Measurements from ENCODE around the gene PXDN. TPM values are rescaled to one million over a fixed set of nuclear protein-coding genes. Genes with fewer than 3 reads are reported as not detected.
A peak's percentile ranks its signal among the peaks of the same experiment; 100 is the strongest.

Gene PXDN
- total RNA-seq, 4 donors from 2014 or later = 9.0 to 46.2 (median 18.5) TPM

DNA sequence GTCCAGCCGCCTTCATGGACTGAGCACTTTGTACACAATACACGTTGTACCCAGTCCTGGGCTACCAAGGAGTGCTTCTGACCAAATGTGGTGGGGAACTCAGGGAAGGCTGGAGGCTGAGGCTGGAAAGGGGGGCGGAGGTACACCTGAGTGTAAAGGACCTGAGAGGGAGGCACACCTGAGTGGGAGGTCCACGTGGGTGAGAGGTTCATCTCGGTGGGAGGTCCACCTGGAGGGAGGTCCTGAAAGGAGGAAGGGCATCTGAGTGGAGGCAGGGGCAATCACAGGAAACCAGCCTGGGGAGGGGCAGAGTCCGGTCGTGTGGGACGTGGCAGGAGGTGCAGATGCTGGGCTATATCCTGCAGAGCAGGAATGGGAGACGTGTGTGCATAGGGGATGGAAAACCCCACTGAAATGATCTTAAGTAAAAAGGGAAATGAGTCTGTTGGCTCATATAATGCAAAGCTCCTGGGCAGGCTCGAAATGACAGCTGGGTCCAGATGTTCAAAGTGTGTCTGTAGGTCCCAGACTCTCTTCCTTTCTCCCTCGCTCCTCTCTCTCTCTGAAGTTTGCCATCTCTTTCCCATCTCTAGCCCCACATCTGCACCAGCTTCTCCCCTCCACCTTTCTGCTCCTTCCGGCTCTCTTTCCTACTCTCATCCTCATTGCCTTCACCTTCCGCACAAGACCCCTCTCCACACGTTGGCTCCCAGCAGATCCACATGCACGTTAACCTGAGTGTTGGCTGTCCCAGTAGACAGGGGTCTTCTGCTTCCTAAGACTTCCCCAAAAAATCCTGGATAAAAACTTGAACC is 137.7 kb downstream of the PXDN start:
- H3K9me3 ChIP-seq = no peaks in the 10 kb centered on the region
- no peak overlapping the region for H3K4me3 ChIP-seq
- TF ChIP-seq EP300 (IDR thresholded peaks at IDR 0.05; ENCODE audit: low read depth) (no peak), POLR2AphosphoS5 (IDR thresholded peaks at IDR 0.05) (peak in 1 of 3 donors; percentile 14)
- in situ Hi-C loops (cut with MboI; ENCODE audit: low pct_ligation_motif_present in 1 of 4, low pct_unique_long_range_greater_than_20kb in 1 of 4, low sequenced_read_pairs in 3 of 4) = no loop called here
- peak overlapping the region in 2 of 4 donors; percentile 19 to 34 for H3K27ac ChIP-seq
- H3K36me3 ChIP-seq = no peaks in the 10 kb centered on the region
- WGBS, 2 donors (ENCODE audit: low coverage in 1 of 2) = 56 to 69% methylated on average over 6 to 15 of the region's 15 CpGs
- no peak for DNase-seq
- intact Hi-C loops (cut with DNase I; ENCODE audit: low total_unique reads) = no loop called here
- no peaks in the 10 kb centered on the region for H3K27me3 ChIP-seq
- no peaks in the 10 kb centered on the region for H3K4me1 ChIP-seq

DNA sequence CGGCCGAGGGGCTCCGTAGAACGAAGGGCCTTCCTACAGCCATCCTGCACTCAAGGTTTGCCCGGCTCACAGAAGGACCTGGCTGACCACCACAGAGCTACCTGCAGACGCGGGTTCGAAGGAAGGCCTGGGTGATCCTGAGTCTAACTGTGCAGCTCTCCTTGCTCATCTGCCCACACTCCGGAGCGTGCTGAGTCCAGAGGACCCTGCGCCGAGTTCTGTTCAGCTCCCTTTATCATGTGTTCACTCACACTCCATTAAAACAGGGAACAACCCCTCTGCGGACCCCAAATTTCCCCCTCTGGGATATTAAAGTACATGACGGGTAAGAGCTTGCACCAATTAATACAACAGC is 138.3 kb downstream of the PXDN start:
- Histone ChIP-seq H3K36me3 (no peaks in the 10 kb centered on the region), H3K4me3 (no peak overlapping the region), H3K4me1 (no peaks in the 10 kb centered on the region), H3K27me3 (no peaks in the 10 kb centered on the region), H3K9me3 (no peaks in the 10 kb centered on the region), H3K27ac (peak overlapping the region; percentile 1 to 34 (median 22))
- TF ChIP-seq, protein P1, sequence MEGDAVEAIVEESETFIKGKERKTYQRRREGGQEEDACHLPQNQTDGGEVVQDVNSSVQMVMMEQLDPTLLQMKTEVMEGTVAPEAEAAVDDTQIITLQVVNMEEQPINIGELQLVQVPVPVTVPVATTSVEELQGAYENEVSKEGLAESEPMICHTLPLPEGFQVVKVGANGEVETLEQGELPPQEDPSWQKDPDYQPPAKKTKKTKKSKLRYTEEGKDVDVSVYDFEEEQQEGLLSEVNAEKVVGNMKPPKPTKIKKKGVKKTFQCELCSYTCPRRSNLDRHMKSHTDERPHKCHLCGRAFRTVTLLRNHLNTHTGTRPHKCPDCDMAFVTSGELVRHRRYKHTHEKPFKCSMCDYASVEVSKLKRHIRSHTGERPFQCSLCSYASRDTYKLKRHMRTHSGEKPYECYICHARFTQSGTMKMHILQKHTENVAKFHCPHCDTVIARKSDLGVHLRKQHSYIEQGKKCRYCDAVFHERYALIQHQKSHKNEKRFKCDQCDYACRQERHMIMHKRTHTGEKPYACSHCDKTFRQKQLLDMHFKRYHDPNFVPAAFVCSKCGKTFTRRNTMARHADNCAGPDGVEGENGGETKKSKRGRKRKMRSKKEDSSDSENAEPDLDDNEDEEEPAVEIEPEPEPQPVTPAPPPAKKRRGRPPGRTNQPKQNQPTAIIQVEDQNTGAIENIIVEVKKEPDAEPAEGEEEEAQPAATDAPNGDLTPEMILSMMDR (IDR thresholded peaks at IDR 0.05) = no peak
- TF ChIP-seq POLR2AphosphoS5 (IDR thresholded peaks at IDR 0.05) (no peak), POLR2A (IDR thresholded peaks at IDR 0.05) (no peak), EP300 (IDR thresholded peaks at IDR 0.05; ENCODE audit: low read depth) (no peak)
- DNase-seq = no peak
- in situ Hi-C loops (cut with MboI; ENCODE audit: low pct_ligation_motif_present in 1 of 4, low pct_unique_long_range_greater_than_20kb in 1 of 4, low sequenced_read_pairs in 3 of 4) = no loop called here
- 78 to 80% methylated on average over 1 to 14 of the region's 14 CpGs for WGBS, 2 donors (ENCODE audit: low coverage in 1 of 2)
- intact Hi-C loops (cut with DNase I; ENCODE audit: low total_unique reads) = no loop called here

DNA sequence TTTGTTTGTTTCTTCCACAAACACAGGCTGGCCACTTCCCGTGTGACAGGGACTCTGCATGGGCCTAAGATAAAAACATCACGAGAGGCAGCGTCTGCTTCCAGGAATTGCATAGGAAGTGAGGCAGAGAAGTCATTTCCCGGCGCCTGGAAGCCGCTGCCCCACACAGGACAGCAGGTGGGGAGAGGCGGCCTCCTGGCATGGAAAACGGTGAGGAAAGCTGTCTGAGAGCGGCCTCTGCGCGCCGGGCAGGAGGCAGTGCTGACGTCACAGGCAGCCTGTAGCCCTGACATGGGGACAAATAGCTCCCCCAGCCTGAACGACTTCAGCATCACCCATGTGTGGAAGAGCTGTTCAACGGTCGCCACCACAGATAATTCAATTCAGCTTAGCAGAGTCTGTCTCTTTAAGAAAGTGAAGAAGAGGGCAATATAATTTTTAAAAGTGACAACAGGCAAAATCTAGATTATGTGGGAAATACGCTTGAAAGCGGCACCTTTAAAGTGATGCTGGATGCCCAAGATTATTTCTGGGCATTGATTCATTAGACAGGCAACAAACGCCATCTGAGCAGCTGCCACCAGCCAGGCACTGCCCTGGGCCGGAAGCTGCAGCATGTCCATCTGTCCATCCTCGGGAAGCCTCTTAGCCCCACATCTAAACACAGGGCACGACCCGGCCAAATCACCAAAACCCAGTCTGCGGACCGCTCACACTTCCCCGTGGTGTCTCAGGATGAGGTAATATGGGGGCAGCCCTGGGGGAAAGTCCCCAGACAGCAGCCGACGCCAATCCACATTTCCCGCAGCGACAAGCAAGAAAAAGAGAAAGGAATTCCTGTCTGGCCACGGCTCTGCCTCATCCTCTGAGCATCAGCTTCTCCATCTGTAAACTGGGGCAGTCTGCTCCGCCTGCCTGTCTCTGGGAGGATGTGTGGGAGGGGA is 138.9 kb downstream of the PXDN start:
- DNase-seq = no peak
- WGBS, 2 donors (ENCODE audit: low coverage in 1 of 2) = 40 to 59% methylated on average over 5 to 32 of the region's 32 CpGs
- Histone ChIP-seq H3K4me3 (no peak overlapping the region), H3K36me3 (no peaks in the 10 kb centered on the region), H3K27ac (peak overlapping the region; percentile 1 to 34 (median 26)), H3K27me3 (no peaks in the 10 kb centered on the region), H3K9me3 (no peaks in the 10 kb centered on the region), H3K4me1 (no peaks in the 10 kb centered on the region)
- in situ Hi-C loops (cut with MboI; ENCODE audit: low pct_ligation_motif_present in 1 of 4, low pct_unique_long_range_greater_than_20kb in 1 of 4, low sequenced_read_pairs in 3 of 4) = no loop called here
- intact Hi-C loops (cut with DNase I; ENCODE audit: low total_unique reads) = no loop called here
- TF ChIP-seq, protein P1 (IDR thresholded peaks at IDR 0.05) = no peak
- TF ChIP-seq EP300 (IDR thresholded peaks at IDR 0.05; ENCODE audit: low read depth) (no peak), POLR2AphosphoS5 (IDR thresholded peaks at IDR 0.05) (no peak), POLR2A (IDR thresholded peaks at IDR 0.05) (no peak)

DNA sequence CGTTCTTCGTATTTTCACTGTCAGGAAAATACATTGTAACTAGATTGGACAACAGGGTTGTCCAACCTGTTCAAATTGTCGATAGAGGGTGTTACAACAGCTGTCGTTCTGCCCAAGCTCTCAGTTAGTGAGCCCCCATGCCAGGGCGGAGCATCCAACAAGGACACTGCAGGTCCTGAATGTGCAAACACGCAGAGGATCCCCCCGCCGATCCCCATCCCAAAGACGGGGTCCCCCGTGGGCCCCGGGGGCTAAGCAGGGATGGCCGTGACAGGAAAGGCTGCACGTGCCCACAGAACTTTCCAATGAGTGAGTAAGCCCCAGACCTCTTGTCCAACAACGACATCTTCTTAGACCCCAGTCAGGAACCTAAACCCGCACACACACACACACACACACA is 140.8 kb downstream of the PXDN start:
- Histone ChIP-seq H3K27me3 (no peaks in the 10 kb centered on the region), H3K9me3 (no peaks in the 10 kb centered on the region), H3K4me3 (no peak overlapping the region), H3K27ac (no peak overlapping the region), H3K36me3 (no peaks in the 10 kb centered on the region), H3K4me1 (no peaks in the 10 kb centered on the region)
- no peak for DNase-seq
- no peak for TF ChIP-seq POLR2AphosphoS5 (IDR thresholded peaks at IDR 0.05)
- in situ Hi-C loops (cut with MboI; ENCODE audit: low pct_ligation_motif_present in 1 of 4, low pct_unique_long_range_greater_than_20kb in 1 of 4, low sequenced_read_pairs in 3 of 4) (no loop called here), intact Hi-C loops (cut with DNase I; ENCODE audit: low total_unique reads) (no loop called here)
- 93% methylated on average over 3 to 15 of the region's 15 CpGs for WGBS, 2 donors (ENCODE audit: low coverage in 1 of 2)

DNA sequence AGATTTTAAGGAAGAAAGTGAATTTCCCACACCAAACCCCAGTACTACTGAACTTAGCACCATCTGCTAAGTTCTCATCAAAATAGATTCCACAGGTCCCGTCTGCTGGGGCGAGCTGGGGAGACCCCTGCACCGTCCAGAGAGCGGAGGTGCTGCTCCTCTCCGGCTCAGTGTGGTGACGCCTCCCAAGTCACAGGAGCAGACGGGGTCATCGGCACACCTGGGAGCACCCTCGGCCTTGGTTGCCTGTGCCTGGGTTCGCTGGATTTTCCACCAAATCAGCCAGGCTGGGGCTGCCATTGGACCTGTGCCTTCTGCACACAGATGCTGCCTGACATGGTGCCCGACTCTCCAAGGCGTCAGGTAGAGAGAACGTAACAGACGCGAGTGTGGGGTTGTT is 141.3 kb downstream of the PXDN start:
- Histone ChIP-seq H3K9me3 (no peaks in the 10 kb centered on the region), H3K27ac (peak overlapping the region in 1 of 4 donors; percentile 34), H3K4me3 (no peak overlapping the region), H3K4me1 (no peaks in the 10 kb centered on the region), H3K36me3 (no peaks in the 10 kb centered on the region), H3K27me3 (no peaks in the 10 kb centered on the region)
- TF ChIP-seq, protein P1 (IDR thresholded peaks at IDR 0.05) = no peak
- TF ChIP-seq POLR2AphosphoS5 (IDR thresholded peaks at IDR 0.05) = no peak
- no peak for TF ChIP-seq EP300 (IDR thresholded peaks at IDR 0.05; ENCODE audit: low read depth)
- TF ChIP-seq POLR2A (IDR thresholded peaks at IDR 0.05) = no peak
- in situ Hi-C loops (cut with MboI; ENCODE audit: low pct_ligation_motif_present in 1 of 4, low pct_unique_long_range_greater_than_20kb in 1 of 4, low sequenced_read_pairs in 3 of 4) (no loop called here), intact Hi-C loops (cut with DNase I; ENCODE audit: low total_unique reads) (no loop called here)
- 87 to 93% methylated on average over 3 to 15 of the region's 15 CpGs for WGBS, 2 donors (ENCODE audit: low coverage in 1 of 2)
- no peak for DNase-seq
